Measurements from ENCODE around the gene KLHL29. TPM values are rescaled to one million over a fixed set of nuclear protein-coding genes. Genes with fewer than 3 reads are reported as not detected.

KLHL29 gene
- total and polyA plus RNA-seq, 2 experiments from 2014 or later: 5.6 to 11.0 TPM

- H3K36me3 ChIP-seq: no peaks in the 10 kb centered on the region
- H3K9me3 ChIP-seq (ENCODE audit: low read depth): no peaks in the 10 kb centered on the region
- H3K4me3 ChIP-seq: no peak overlapping the region
- peaks cover 17% of the 10 kb centered on the region for H3K4me1 ChIP-seq (ENCODE audit: low read depth)
- no peak for TF ChIP-seq CTCF (IDR thresholded peaks at IDR 0.05; ENCODE audit: low read depth, low read length)
- no peak overlapping the region for H3K27ac ChIP-seq
- H3K27me3 ChIP-seq: no peaks in the 10 kb centered on the region
- DNase-seq (ENCODE audit: low read depth in 1 of 2, low spot score in 1 of 2): no peak
These were observed 37.4 kb downstream of the KLHL29 start for GRCh38 chr2:23422089-23423061.

- Histone ChIP-seq H3K36me3 (no peaks in the 10 kb centered on the region), H3K9me3 (ENCODE audit: low read depth) (no peaks in the 10 kb centered on the region), H3K27ac (no peak overlapping the region), H3K4me3 (no peak overlapping the region), H3K27me3 (no peaks in the 10 kb centered on the region), H3K4me1 (ENCODE audit: low read depth) (peaks cover 17% of the 10 kb centered on the region)
- no peak for TF ChIP-seq CTCF (IDR thresholded peaks at IDR 0.05; ENCODE audit: low read depth, low read length)
- DNase-seq (ENCODE audit: low read depth in 1 of 2, low spot score in 1 of 2): no peak
These were observed 38.3 kb downstream of the KLHL29 start for GRCh38 chr2:23423062-23423872.

GRCh38 chr2:23423873-23424680 is 39.1 kb downstream of the KLHL29 start:
- DNase-seq (ENCODE audit: low read depth in 1 of 2, low spot score in 1 of 2): no peak
- no peak for TF ChIP-seq CTCF (IDR thresholded peaks at IDR 0.05; ENCODE audit: low read depth, low read length)
- H3K36me3 ChIP-seq: no peaks in the 10 kb centered on the region
- H3K4me3 ChIP-seq: no peak overlapping the region
- peaks cover 10% of the 10 kb centered on the region for H3K4me1 ChIP-seq (ENCODE audit: low read depth)
- no peak overlapping the region for H3K27ac ChIP-seq
- no peaks in the 10 kb centered on the region for H3K9me3 ChIP-seq (ENCODE audit: low read depth)
- H3K27me3 ChIP-seq: no peaks in the 10 kb centered on the region

- H3K27me3 ChIP-seq: no peaks in the 10 kb centered on the region
- no peak for TF ChIP-seq CTCF (IDR thresholded peaks at IDR 0.05; ENCODE audit: low read depth, low read length)
- no peaks in the 10 kb centered on the region for H3K9me3 ChIP-seq (ENCODE audit: low read depth)
- H3K27ac ChIP-seq: no peak overlapping the region
- no peak overlapping the region for H3K4me3 ChIP-seq
- DNase-seq (ENCODE audit: low read depth in 1 of 2, low spot score in 1 of 2): no peak
- H3K4me1 ChIP-seq (ENCODE audit: low read depth): no peaks in the 10 kb centered on the region
- H3K36me3 ChIP-seq: no peaks in the 10 kb centered on the region
These were observed 40.4 kb downstream of the KLHL29 start for GRCh38 chr2:23425338-23425871.

- Histone ChIP-seq H3K4me1 (ENCODE audit: low read depth) (no peaks in the 10 kb centered on the region), H3K36me3 (no peaks in the 10 kb centered on the region), H3K4me3 (no peak overlapping the region), H3K27ac (no peak overlapping the region), H3K27me3 (no peaks in the 10 kb centered on the region), H3K9me3 (ENCODE audit: low read depth) (no peaks in the 10 kb centered on the region)
- no peak for DNase-seq (ENCODE audit: low read depth in 1 of 2, low spot score in 1 of 2)
- TF ChIP-seq CTCF (IDR thresholded peaks at IDR 0.05; ENCODE audit: low read depth, low read length): no peak
These were observed 40.9 kb downstream of the KLHL29 start for GRCh38 chr2:23425885-23426262.
